Activated CD8-positive, alpha-beta T cell treated with anti-CD3 and anti-CD28 coated beads for 36 hours (primary cell): ENCODE results near the gene FARP1. TPM values are rescaled to one million over a fixed set of nuclear protein-coding genes. Genes with fewer than 3 reads are reported as not detected.

Experiments used
- ATAC-seq: fragments of 200-7000 bp; cut with Tn5 transposase; one replicate; pipeline ENCODE4 v1.10.0; 2021; ENCODE audit warnings: mild to moderate bottlenecking, moderate library complexity
- CTCF ChIA-PET: fragments of 350-600 bp; sonication (Branson Sonifier 250); formaldehyde crosslinking; loops from one replicate; lab custom pipeline; 2021; ENCODE audit warnings: antibody characterized with exemption; lab: Charles Lee
- POLR2A ChIA-PET: fragments of 350-600 bp; sonication (Branson Sonifier 250); formaldehyde crosslinking; loops from one replicate; lab custom pipeline; 2021; ENCODE audit warnings: antibody characterized with exemption; lab: Charles Lee
- DNase-seq: peaks from one replicate; pipeline ENCODE4 v3.0.0-alpha.2; 2020
- H3K27ac Mint-ChIP-seq: one replicate; pipeline ENCODE4 v1.8.0; 2021; ENCODE audit warnings: mild to moderate bottlenecking, mixed read lengths
- H3K27me3 Mint-ChIP-seq: one replicate; pipeline ENCODE4 v1.8.0; 2021; ENCODE audit warnings: mixed read lengths
- H3K36me3 Mint-ChIP-seq: one replicate; pipeline ENCODE4 v1.8.0; 2021; ENCODE audit warnings: low read depth, mixed read lengths
- H3K4me1 Mint-ChIP-seq: one replicate; pipeline ENCODE4 v1.8.0; 2021; ENCODE audit warnings: low read depth, mixed read lengths
- H3K4me3 Mint-ChIP-seq: one replicate; pipeline ENCODE4 v1.8.0; 2021; ENCODE audit warnings: mild to moderate bottlenecking, moderate library complexity, mixed read lengths
- H3K9me3 Mint-ChIP-seq: one replicate; pipeline ENCODE4 v1.8.0; 2021; ENCODE audit warnings: mixed read lengths
- CTCF ChIP-seq: fragments of 200-600 bp; IDR thresholded peaks from one replicate; pipeline ENCODE4 v1.8.0; 2022; ENCODE audit warnings: antibody characterized with exemption, mild to moderate bottlenecking
- intact Hi-C: fragments of 100-400 bp; cut with micrococcal nuclease; formaldehyde crosslinking; loops from one replicate; pipeline ENCODE4 v1.10.0; 2022
- total RNA-seq, 2 experiments: library from RNA; stranded (reverse); gene quantifications; one replicate each; pipeline ENCODE4 v1.2.3, GENCODE V29; 2021

Gene FARP1
- total RNA-seq, 2 experiments from 2014 or later = 0.27 to 0.43 TPM

GRCh38 chr13:98305670-98306069 is 162.8 kb downstream of the FARP1 start:
- Mint-ChIP-seq H3K4me1 (no peaks in the 10 kb centered on the region), H3K9me3 (no peaks in the 10 kb centered on the region), H3K4me3 (no peak overlapping the region), H3K36me3 (no peaks in the 10 kb centered on the region), H3K27ac (no peak overlapping the region), H3K27me3 (peaks cover 1% of the 10 kb centered on the region)
- ATAC-seq = no peak
- no peak for DNase-seq
- intact Hi-C loops = no loop called here
- ChIA-PET POLR2A (no interaction called here), CTCF (no interaction called here)
- TF ChIP-seq CTCF = no peak

GRCh38 chr13:98307463-98308085 is 164.7 kb downstream of the FARP1 start:
- POLR2A ChIA-PET = no interaction called here

GRCh38 chr13:98308086-98308911 is 165.4 kb downstream of the FARP1 start:
- DNase-seq (no peak), ATAC-seq (no peak)
- intact Hi-C loops = no loop called here
- TF ChIP-seq CTCF = no peak
- Mint-ChIP-seq H3K27me3 (peaks cover 1% of the 10 kb centered on the region), H3K36me3 (no peaks in the 10 kb centered on the region), H3K9me3 (no peaks in the 10 kb centered on the region), H3K4me1 (no peaks in the 10 kb centered on the region), H3K27ac (no peak overlapping the region), H3K4me3 (no peak overlapping the region)
- ChIA-PET CTCF (no interaction called here), POLR2A (no interaction called here)

More at GRCh38 chr13:98307463-98308085, 164.7 kb downstream of the FARP1 start:
- no peaks in the 10 kb centered on the region for H3K4me1 Mint-ChIP-seq
- DNase-seq (no peak), ATAC-seq (no peak)
- intact Hi-C loops = no loop called here
- CTCF ChIA-PET = no interaction called here
- H3K27ac Mint-ChIP-seq = no peak overlapping the region
- TF ChIP-seq CTCF = no peak
- no peaks in the 10 kb centered on the region for H3K36me3 Mint-ChIP-seq
- no peaks in the 10 kb centered on the region for H3K9me3 Mint-ChIP-seq
- peaks cover 1% of the 10 kb centered on the region for H3K27me3 Mint-ChIP-seq
- no peak overlapping the region for H3K4me3 Mint-ChIP-seq

- no peaks in the 10 kb centered on the region for H3K36me3 Mint-ChIP-seq
- CTCF ChIA-PET = no interaction called here
- H3K4me3 Mint-ChIP-seq = no peak overlapping the region
- intact Hi-C loops = no loop called here
- no peak for TF ChIP-seq CTCF
- H3K27ac Mint-ChIP-seq = no peak overlapping the region
- ATAC-seq (no peak), DNase-seq (no peak)
- POLR2A ChIA-PET = no interaction called here
- H3K9me3 Mint-ChIP-seq = no peaks in the 10 kb centered on the region
- no peaks in the 10 kb centered on the region for H3K4me1 Mint-ChIP-seq
- H3K27me3 Mint-ChIP-seq = peaks cover 3% of the 10 kb centered on the region
These were observed 166.9 kb downstream of the FARP1 start for GRCh38 chr13:98309569-98310335.
